NB4 (cell line): Measurements from ENCODE around the gene PDE4D.

Experiments used
- DNase-seq: peaks from one replicate; pipeline ENCODE4 v3.0.0; 2010; ENCODE audit warnings: low read depth
- H3K4me3 ChIP-seq: one replicate; pipeline ENCODE4 v1.5.1; 2011; ENCODE audit warnings: mild to moderate bottlenecking, low read depth, low read length, moderate library complexity
- MYC ChIP-seq: IDR thresholded peaks from 2 replicates; pipeline ENCODE4 v1.6.1; 2011; ENCODE audit warnings: low read depth, low read length
- POLR2A ChIP-seq: IDR thresholded peaks from 2 replicates; pipeline ENCODE4 v1.6.1; 2011; ENCODE audit warnings: mild to moderate bottlenecking; ENCODE audit not compliant: insufficient read length; ENCODE audit errors: extremely low read depth
- TF ChIP-seq, protein P1 (sequence below): IDR thresholded peaks from one replicate; pipeline ENCODE4 v1.5.1; 2012; ENCODE audit warnings: low read depth, low read length
- TF ChIP-seq, protein P2 (sequence below): IDR thresholded peaks from 2 replicates; pipeline ENCODE4 v1.6.1; 2011; ENCODE audit warnings: low read depth, low read length

The PDE4D gene

DNA sequence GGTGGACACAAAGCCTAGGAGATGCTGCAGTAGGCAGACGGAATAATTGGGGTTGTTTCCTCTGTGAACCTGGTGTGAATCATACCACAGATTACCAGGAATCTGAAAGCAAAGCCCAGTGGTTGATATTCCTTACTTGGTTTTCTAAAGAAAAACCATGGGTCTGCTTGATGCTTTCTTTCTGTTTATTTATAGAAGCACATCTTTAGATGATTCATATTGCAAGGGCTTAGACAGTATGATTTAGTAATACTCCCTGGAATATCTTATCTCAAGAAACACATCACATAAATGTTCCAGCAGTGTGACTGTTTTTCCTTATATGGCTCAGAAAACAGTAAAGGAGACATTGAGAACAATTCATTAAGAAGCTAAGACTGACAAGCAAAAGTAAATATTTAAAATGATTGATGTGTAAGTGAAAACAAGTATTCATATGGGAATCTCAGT is 687.4 kb downstream of the PDE4D start:
- no peak for DNase-seq
- H3K4me3 ChIP-seq = no peak overlapping the region
- TF ChIP-seq, protein P1, sequence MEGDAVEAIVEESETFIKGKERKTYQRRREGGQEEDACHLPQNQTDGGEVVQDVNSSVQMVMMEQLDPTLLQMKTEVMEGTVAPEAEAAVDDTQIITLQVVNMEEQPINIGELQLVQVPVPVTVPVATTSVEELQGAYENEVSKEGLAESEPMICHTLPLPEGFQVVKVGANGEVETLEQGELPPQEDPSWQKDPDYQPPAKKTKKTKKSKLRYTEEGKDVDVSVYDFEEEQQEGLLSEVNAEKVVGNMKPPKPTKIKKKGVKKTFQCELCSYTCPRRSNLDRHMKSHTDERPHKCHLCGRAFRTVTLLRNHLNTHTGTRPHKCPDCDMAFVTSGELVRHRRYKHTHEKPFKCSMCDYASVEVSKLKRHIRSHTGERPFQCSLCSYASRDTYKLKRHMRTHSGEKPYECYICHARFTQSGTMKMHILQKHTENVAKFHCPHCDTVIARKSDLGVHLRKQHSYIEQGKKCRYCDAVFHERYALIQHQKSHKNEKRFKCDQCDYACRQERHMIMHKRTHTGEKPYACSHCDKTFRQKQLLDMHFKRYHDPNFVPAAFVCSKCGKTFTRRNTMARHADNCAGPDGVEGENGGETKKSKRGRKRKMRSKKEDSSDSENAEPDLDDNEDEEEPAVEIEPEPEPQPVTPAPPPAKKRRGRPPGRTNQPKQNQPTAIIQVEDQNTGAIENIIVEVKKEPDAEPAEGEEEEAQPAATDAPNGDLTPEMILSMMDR = no peak
- TF ChIP-seq MYC = no peak
- no peak for TF ChIP-seq POLR2A
- TF ChIP-seq, protein P2, sequence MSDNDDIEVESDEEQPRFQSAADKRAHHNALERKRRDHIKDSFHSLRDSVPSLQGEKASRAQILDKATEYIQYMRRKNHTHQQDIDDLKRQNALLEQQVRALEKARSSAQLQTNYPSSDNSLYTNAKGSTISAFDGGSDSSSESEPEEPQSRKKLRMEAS = no peak

DNA sequence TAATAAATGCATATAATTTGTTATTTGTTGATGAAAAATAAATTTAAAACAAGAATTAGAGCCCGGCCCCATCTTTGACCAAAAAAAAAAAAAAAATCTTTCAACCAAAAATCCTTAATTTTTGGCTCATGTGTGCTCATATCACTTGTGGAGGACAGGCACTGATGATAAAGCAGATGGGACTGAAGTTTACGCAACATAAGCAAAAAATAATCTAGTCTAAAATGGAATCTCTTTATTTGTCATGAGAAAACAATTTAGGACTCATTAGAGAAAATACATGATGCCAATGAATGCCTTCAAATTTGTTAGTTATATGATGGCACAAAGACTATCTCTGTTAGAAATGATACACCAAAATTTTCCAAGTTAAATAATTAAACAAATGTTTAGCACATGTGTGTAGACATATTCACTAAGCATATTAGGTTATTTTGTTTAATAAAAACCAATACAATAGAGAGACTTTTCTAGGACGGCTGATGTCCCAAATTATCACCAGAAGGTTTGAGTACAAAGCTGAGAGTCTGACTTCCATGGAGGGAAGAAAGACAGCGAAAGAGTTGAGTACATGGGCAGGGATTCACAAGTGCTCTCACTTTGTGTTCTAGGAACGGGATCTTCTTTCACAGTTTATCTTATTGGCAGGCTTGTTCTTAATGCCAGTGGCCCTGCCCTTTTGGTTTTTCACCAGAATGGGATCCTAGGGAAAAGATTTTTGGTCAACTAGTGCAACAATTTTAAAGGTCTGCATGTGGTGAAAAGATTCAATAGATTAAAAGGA is 689.2 kb downstream of the PDE4D start:
- no peak for TF ChIP-seq POLR2A
- TF ChIP-seq, protein P2 = no peak
- no peak for TF ChIP-seq MYC
- TF ChIP-seq, protein P1 = no peak
- no peak overlapping the region for H3K4me3 ChIP-seq
- no peak for DNase-seq

DNA sequence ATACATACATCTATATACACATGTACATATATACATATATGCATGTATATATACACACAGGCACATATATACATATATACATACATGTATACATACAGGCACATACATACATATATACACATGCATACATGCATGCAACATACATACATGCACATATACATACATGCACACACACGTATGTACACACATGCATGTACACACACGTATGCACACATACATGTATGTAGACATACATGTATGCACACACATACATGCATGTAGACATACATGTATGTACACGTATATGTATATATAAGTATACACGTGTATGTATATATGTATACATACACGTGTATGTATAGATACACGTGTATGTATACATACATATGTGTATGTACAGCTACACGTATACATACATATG is 693.7 kb downstream of the PDE4D start:
- TF ChIP-seq, protein P2 = no peak
- TF ChIP-seq MYC (no peak), POLR2A (no peak)
- TF ChIP-seq, protein P1 = no peak
- no peak overlapping the region for H3K4me3 ChIP-seq
- DNase-seq = no peak

DNA sequence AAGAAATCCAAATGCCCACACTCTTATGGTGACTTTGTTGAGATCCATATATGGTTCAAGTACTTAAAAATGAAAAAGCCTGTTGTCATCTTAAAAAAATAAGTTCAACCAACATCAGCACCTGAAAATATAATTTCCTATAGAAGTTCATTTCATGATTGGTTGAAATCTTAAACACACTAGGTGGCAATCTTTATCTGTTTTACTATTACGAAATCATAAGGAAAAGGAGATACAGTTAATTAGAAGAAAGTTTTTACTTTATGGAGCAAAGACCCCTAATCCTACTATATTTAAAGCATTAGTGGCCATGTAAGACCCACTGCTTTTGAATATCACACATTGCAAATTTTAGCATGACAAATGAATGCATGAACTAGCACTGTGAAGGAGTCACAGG is 694.7 kb downstream of the PDE4D start:
- no peak overlapping the region for H3K4me3 ChIP-seq
- TF ChIP-seq, protein P2 = no peak
- TF ChIP-seq, protein P1 = no peak
- no peak for TF ChIP-seq MYC
- no peak for TF ChIP-seq POLR2A
- no peak for DNase-seq

DNA sequence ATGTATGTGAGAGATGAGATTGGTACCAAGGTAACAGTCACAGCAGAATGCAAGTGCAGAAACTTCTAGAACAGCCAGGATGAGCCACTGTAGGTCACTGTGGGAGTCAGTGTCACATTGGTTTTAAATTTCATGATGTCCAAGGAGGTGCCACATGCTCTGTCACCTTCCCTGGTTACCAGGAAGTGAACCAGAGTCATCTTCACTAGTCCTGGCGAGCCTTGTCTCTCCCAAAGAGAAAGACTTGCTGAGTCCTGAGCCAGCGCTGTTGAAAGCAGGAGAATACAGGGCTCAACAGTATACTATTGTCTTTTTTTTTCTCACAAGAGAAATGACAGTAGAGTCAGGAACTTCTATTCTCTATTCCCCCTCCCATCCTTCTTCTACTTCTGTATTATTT is 695.2 kb downstream of the PDE4D start:
- TF ChIP-seq, protein P2 = no peak
- TF ChIP-seq MYC (no peak), POLR2A (no peak)
- TF ChIP-seq, protein P1 = no peak
- H3K4me3 ChIP-seq = no peak overlapping the region
- no peak for DNase-seq
